GF-D8 (cell line): ENCODE measurements around the gene GRHL1.

ENCODE experiments used
- DNase-seq: peaks from one replicate; lab custom pipeline; 2025; lab: John Stamatoyannopoulos, UW

GRHL1 gene

GRCh38 chr2:9949239-9949991 is 2.1 kb upstream of the GRHL1 start:
- DNase-seq = no peak

GRCh38 chr2:9949992-9950520 is 1.4 kb upstream of the GRHL1 start:
- no peak for DNase-seq

- no peak for DNase-seq
These were observed 797 bp upstream of the GRHL1 start for GRCh38 chr2:9950521-9951271.

- DNase-seq = no peak
These were observed 296 bp upstream of the GRHL1 start for GRCh38 chr2:9951272-9951521.

GRCh38 chr2:9952286-9952737 is 819 bp downstream of the GRHL1 start:
- DNase-seq = no peak

- DNase-seq = no peak
These were observed 1.5 kb downstream of the GRHL1 start for GRCh38 chr2:9952856-9953503.

- no peak for DNase-seq
These were observed 2.6 kb downstream of the GRHL1 start for GRCh38 chr2:9954136-9954535.

GRCh38 chr2:9958057-9958456 is 6.6 kb downstream of the GRHL1 start:
- no peak for DNase-seq

GRCh38 chr2:9959262-9959661 is 7.8 kb downstream of the GRHL1 start:
- no peak for DNase-seq

GRCh38 chr2:9961013-9961412 is 9.5 kb downstream of the GRHL1 start:
- DNase-seq = no peak

- DNase-seq = no peak
These were observed 13.0 kb downstream of the GRHL1 start for GRCh38 chr2:9964334-9964980.

GRCh38 chr2:9965119-9965822 is 13.8 kb downstream of the GRHL1 start:
- DNase-seq = peak; percentile 32

GRCh38 chr2:9966491-9967022 is 15.1 kb downstream of the GRHL1 start:
- no peak for DNase-seq

GRCh38 chr2:9967053-9967775 is 15.7 kb downstream of the GRHL1 start:
- no peak for DNase-seq

- no peak for DNase-seq
These were observed 17.3 kb downstream of the GRHL1 start for GRCh38 chr2:9968553-9969497.

GRCh38 chr2:9970200-9971044 is 18.9 kb downstream of the GRHL1 start:
- no peak for DNase-seq

GRCh38 chr2:9971105-9971818 is 19.8 kb downstream of the GRHL1 start:
- DNase-seq = no peak

- no peak for DNase-seq
These were observed 20.4 kb downstream of the GRHL1 start for GRCh38 chr2:9971890-9972289.
